SK-N-SH treated with all-trans-retinoic acid at 6 μM for 48 hours (cell line): ENCODE measurements around the gene MAP7.

Experiments used
- ATAC-seq: fragments of 200-7000 bp; cut with Tn5 transposase; 3 replicates; pipeline ENCODE4 v1.9.1; 2020; ENCODE audit warnings: mild to moderate bottlenecking, moderate library complexity
- ARNTL ChIP-seq: fragments of 450-650 bp; formaldehyde crosslinking; IDR thresholded peaks from 2 replicates; pipeline ENCODE4 v1.5.0; 2020; ENCODE audit warnings: low read depth, mild to moderate bottlenecking, moderate library complexity, borderline replicate concordance
- BACH2 ChIP-seq: fragments of 250-450 bp; sonication (Bioruptor Pico); IDR thresholded peaks from 2 replicates; pipeline ENCODE4 v1.9.0; 2021; ENCODE audit warnings: mild to moderate bottlenecking, borderline replicate concordance
- ISL1 ChIP-seq: fragments of 250-450 bp; sonication (Bioruptor Pico); IDR thresholded peaks from 2 replicates; pipeline ENCODE4 v2.1.2; 2022; ENCODE audit warnings: mild to moderate bottlenecking, moderate library complexity
- SNAI2 ChIP-seq: fragments of 250-450 bp; sonication (Bioruptor Pico); IDR thresholded peaks from 2 replicates; pipeline ENCODE4 v1.5.0; 2020; ENCODE audit warnings: mild to moderate bottlenecking, moderate library complexity
- TCF4 ChIP-seq: fragments of 250-450 bp; sonication (Bioruptor Pico); IDR thresholded peaks from 2 replicates; pipeline ENCODE4 v1.8.0; 2021; ENCODE audit warnings: mild to moderate bottlenecking, moderate library complexity, borderline replicate concordance
- TOX ChIP-seq: fragments of 250-450 bp; sonication (Bioruptor Pico); IDR thresholded peaks from 2 replicates; pipeline ENCODE4 v1.8.0; 2021; ENCODE audit warnings: mild to moderate bottlenecking, moderate library complexity, borderline replicate concordance
- ZC3H10 ChIP-seq: fragments of 250-450 bp; sonication (Bioruptor Pico); IDR thresholded peaks from 2 replicates; pipeline ENCODE4 v1.5.1; 2021; ENCODE audit warnings: mild to moderate bottlenecking, moderate library complexity
- ZFP3 ChIP-seq: fragments of 250-450 bp; sonication (Bioruptor Pico); IDR thresholded peaks from 2 replicates; pipeline ENCODE4 v1.5.0; 2020; ENCODE audit warnings: mild to moderate bottlenecking, moderate library complexity
- ZFP30 ChIP-seq: fragments of 450-650 bp; formaldehyde crosslinking; IDR thresholded peaks from 2 replicates; pipeline ENCODE4 v1.5.0; 2022; ENCODE audit warnings: mild to moderate bottlenecking, moderate library complexity
- ZNF565 ChIP-seq: fragments of 450-650 bp; formaldehyde crosslinking; conservative IDR thresholded peaks from 2 replicates; pipeline ENCODE4 v1.5.0; 2020; ENCODE audit warnings: low read depth, mild to moderate bottlenecking, moderate library complexity
- ZNF70 ChIP-seq: fragments of 450-650 bp; formaldehyde crosslinking; IDR thresholded peaks from 2 replicates; pipeline ENCODE4 v1.5.0; 2020; ENCODE audit warnings: mild to moderate bottlenecking, moderate library complexity
- ZNF8 ChIP-seq: fragments of 450-650 bp; formaldehyde crosslinking; IDR thresholded peaks from 2 replicates; pipeline ENCODE4 v1.5.0; 2020; ENCODE audit warnings: mild to moderate bottlenecking, moderate library complexity
- TF ChIP-seq, protein P1 (sequence below): fragments of 250-450 bp; sonication (Bioruptor Pico); IDR thresholded peaks from 2 replicates; pipeline ENCODE4 v1.8.0; 2021; ENCODE audit warnings: low read depth, mild to moderate bottlenecking, moderate library complexity, borderline replicate concordance
- TF ChIP-seq, protein P2 (sequence below): fragments of 250-450 bp; sonication (Bioruptor Pico); IDR thresholded peaks from 2 replicates; pipeline ENCODE4 v1.8.0; 2020; ENCODE audit warnings: mild to moderate bottlenecking, moderate library complexity, borderline replicate concordance
- TF ChIP-seq, protein P3 (sequence below): fragments of 250-450 bp; sonication (Bioruptor Pico); IDR thresholded peaks from 2 replicates; pipeline ENCODE4 v1.5.0; 2020; ENCODE audit warnings: mild to moderate bottlenecking, moderate library complexity
- TF ChIP-seq, protein P4 (sequence below): fragments of 250-450 bp; sonication (Bioruptor Pico); IDR thresholded peaks from 2 replicates; pipeline ENCODE4 v1.5.1; 2021; ENCODE audit warnings: mild to moderate bottlenecking, moderate library complexity
- TF ChIP-seq, protein P5 (sequence below): fragments of 250-450 bp; sonication (Bioruptor Pico); IDR thresholded peaks from 2 replicates; pipeline ENCODE4 v1.5.1; 2020; ENCODE audit warnings: low read depth, mild to moderate bottlenecking, moderate library complexity

The MAP7 gene

DNA sequence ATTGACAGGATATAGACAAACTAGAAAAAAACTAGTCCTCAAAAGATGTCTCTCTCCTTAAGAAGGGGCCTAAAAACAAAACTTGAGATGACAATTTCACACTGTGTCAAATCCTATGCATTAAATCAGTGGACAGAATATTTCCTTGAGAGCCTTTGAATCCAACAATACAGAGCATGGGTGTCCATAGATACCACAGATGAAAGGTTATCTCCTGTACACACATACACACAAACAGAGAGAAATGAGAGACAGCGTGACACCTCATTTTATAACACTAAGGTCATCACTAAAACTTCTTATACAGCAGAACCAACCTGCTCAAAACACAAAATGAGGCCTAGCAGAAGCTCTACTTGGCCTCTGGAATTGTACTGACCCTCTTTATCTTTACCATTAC lies 55.5 kb downstream of the MAP7 start:
- TF ChIP-seq, protein P1, sequence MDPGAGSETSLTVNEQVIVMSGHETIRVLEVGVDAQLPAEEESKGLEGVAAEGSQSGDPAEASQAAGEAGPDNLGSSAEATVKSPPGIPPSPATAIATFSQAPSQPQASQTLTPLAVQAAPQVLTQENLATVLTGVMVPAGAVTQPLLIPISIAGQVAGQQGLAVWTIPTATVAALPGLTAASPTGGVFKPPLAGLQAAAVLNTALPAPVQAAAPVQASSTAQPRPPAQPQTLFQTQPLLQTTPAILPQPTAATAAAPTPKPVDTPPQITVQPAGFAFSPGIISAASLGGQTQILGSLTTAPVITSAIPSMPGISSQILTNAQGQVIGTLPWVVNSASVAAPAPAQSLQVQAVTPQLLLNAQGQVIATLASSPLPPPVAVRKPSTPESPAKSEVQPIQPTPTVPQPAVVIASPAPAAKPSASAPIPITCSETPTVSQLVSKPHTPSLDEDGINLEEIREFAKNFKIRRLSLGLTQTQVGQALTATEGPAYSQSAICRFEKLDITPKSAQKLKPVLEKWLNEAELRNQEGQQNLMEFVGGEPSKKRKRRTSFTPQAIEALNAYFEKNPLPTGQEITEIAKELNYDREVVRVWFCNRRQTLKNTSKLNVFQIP (CRISPR knock-in tag): no peak
- TF ChIP-seq ZC3H10 (no peak), ZNF565 (no peak), ZNF70 (CRISPR knock-in tag) (no peak), ZFP30 (CRISPR knock-in tag) (no peak), ZNF8 (CRISPR knock-in tag) (no peak)
- TF ChIP-seq, protein P2, sequence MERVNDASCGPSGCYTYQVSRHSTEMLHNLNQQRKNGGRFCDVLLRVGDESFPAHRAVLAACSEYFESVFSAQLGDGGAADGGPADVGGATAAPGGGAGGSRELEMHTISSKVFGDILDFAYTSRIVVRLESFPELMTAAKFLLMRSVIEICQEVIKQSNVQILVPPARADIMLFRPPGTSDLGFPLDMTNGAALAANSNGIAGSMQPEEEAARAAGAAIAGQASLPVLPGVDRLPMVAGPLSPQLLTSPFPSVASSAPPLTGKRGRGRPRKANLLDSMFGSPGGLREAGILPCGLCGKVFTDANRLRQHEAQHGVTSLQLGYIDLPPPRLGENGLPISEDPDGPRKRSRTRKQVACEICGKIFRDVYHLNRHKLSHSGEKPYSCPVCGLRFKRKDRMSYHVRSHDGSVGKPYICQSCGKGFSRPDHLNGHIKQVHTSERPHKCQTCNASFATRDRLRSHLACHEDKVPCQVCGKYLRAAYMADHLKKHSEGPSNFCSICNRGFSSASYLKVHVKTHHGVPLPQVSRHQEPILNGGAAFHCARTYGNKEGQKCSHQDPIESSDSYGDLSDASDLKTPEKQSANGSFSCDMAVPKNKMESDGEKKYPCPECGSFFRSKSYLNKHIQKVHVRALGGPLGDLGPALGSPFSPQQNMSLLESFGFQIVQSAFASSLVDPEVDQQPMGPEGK: no peak
- no peak for ATAC-seq

DNA sequence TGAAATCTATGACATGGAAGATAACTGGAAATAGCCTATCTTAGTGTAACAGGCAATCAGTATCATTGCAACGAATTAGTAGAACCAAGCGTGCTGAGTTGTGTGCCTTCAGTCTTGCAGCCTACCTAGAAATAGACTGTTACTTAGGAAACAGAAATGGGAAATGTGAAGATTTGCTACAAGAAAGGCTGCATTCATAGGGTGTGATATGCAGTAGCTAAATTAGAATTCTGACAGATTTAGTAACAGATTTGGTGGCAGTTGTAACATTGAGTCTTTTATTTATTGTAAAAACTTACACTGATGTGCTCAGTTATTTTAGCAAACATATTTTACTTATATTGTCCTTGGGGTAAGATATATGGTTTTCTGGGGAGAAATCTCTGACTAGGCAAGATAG lies 56.2 kb downstream of the MAP7 start:
- no peak for ATAC-seq
- TF ChIP-seq SNAI2 (no peak), TOX (CRISPR knock-in tag) (no peak), ZFP30 (CRISPR knock-in tag) (no peak), ZFP3 (no peak), ZC3H10 (no peak), ARNTL (no peak), BACH2 (no peak), ZNF565 (no peak)
- TF ChIP-seq, protein P1 (CRISPR knock-in tag): no peak
- TF ChIP-seq, protein P2: no peak

DNA sequence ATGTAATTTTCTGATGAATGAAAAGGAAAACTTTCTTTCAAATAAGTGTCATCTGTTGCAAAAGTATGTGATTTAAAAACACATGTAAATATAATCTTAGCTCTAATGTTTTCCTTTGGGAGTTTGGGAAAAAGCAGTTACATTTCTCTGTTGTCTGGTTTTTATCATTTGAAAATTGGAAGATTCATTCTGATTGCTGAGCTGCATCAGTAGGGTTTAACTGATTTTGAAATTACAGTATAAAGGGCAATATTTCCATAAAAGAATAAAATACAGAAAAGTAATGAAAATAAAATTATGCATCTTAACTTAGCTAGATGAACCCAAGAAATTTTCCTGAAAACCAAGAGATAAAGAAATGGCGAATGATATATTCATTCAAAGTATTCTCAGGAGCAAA lies 57.8 kb downstream of the MAP7 start:
- peak; percentile 38; the same call in 1 of the 3 replicates for ATAC-seq
- TF ChIP-seq, protein P3, sequence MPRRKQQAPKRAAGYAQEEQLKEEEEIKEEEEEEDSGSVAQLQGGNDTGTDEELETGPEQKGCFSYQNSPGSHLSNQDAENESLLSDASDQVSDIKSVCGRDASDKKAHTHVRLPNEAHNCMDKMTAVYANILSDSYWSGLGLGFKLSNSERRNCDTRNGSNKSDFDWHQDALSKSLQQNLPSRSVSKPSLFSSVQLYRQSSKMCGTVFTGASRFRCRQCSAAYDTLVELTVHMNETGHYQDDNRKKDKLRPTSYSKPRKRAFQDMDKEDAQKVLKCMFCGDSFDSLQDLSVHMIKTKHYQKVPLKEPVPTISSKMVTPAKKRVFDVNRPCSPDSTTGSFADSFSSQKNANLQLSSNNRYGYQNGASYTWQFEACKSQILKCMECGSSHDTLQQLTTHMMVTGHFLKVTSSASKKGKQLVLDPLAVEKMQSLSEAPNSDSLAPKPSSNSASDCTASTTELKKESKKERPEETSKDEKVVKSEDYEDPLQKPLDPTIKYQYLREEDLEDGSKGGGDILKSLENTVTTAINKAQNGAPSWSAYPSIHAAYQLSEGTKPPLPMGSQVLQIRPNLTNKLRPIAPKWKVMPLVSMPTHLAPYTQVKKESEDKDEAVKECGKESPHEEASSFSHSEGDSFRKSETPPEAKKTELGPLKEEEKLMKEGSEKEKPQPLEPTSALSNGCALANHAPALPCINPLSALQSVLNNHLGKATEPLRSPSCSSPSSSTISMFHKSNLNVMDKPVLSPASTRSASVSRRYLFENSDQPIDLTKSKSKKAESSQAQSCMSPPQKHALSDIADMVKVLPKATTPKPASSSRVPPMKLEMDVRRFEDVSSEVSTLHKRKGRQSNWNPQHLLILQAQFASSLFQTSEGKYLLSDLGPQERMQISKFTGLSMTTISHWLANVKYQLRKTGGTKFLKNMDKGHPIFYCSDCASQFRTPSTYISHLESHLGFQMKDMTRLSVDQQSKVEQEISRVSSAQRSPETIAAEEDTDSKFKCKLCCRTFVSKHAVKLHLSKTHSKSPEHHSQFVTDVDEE: peak; percentile 54
- TF ChIP-seq BACH2 (no peak), ISL1 (peak; percentile 63), TCF4 (CRISPR knock-in tag) (peak; percentile 88)
- TF ChIP-seq, protein P4, sequence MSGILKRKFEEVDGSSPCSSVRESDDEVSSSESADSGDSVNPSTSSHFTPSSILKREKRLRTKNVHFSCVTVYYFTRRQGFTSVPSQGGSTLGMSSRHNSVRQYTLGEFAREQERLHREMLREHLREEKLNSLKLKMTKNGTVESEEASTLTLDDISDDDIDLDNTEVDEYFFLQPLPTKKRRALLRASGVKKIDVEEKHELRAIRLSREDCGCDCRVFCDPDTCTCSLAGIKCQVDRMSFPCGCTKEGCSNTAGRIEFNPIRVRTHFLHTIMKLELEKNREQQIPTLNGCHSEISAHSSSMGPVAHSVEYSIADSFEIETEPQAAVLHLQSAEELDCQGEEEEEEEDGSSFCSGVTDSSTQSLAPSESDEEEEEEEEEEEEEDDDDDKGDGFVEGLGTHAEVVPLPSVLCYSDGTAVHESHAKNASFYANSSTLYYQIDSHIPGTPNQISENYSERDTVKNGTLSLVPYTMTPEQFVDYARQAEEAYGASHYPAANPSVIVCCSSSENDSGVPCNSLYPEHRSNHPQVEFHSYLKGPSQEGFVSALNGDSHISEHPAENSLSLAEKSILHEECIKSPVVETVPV (CRISPR knock-in tag): no peak
- TF ChIP-seq, protein P5, sequence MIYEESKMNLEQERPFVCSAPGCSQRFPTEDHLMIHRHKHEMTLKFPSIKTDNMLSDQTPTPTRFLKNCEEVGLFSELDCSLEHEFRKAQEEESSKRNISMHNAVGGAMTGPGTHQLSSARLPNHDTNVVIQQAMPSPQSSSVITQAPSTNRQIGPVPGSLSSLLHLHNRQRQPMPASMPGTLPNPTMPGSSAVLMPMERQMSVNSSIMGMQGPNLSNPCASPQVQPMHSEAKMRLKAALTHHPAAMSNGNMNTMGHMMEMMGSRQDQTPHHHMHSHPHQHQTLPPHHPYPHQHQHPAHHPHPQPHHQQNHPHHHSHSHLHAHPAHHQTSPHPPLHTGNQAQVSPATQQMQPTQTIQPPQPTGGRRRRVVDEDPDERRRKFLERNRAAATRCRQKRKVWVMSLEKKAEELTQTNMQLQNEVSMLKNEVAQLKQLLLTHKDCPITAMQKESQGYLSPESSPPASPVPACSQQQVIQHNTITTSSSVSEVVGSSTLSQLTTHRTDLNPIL: 0 out of 2 replicates have a peak, but pooled peaks have one; percentile 32
